Activated naive CD4-positive, alpha-beta T cell treated with anti-CD3 and anti-CD28 coated beads for 36 hours (primary cell): ENCODE results near the gene MAT2A. TPM values are rescaled to one million over a fixed set of nuclear protein-coding genes. Genes with fewer than 3 reads are reported as not detected.
"Not testable (repeated sequence)": the region's sequence is repeated elsewhere in the genome, so short reads cannot be mapped to it uniquely, and the experiment has no call there.

Experiments used
- CTCF ChIA-PET: fragments of 350-600 bp; sonication (Branson Sonifier 250); formaldehyde crosslinking; loops from one replicate; lab custom pipeline; 2021; ENCODE audit warnings: antibody characterized with exemption; lab: Charles Lee
- DNase-seq: peaks from one replicate; pipeline ENCODE4 v3.0.0-alpha.2; 2020
- H3K27ac Mint-ChIP-seq: one replicate; pipeline ENCODE4 v1.8.0; 2021; ENCODE audit warnings: mild to moderate bottlenecking, mixed read lengths
- H3K27me3 Mint-ChIP-seq: one replicate; pipeline ENCODE4 v1.8.0; 2021; ENCODE audit warnings: low read depth, mixed read lengths
- H3K36me3 Mint-ChIP-seq: one replicate; pipeline ENCODE4 v1.8.0; 2021; ENCODE audit warnings: low read depth, mixed read lengths
- H3K4me1 Mint-ChIP-seq: one replicate; pipeline ENCODE4 v1.8.0; 2021; ENCODE audit warnings: low read depth, mixed read lengths
- H3K4me3 Mint-ChIP-seq: one replicate; pipeline ENCODE4 v1.8.0; 2021; ENCODE audit warnings: mild to moderate bottlenecking, moderate library complexity, mixed read lengths
- H3K9me3 Mint-ChIP-seq: one replicate; pipeline ENCODE4 v1.8.0; 2021; ENCODE audit warnings: mixed read lengths
- intact Hi-C: fragments of 100-400 bp; cut with micrococcal nuclease; formaldehyde crosslinking; loops from one replicate; pipeline ENCODE4 v1.15.1; 2023
- total RNA-seq, 2 experiments: library from RNA; stranded (reverse); gene quantifications; one replicate each; pipeline ENCODE4 v1.2.3, GENCODE V29; 2021

Gene MAT2A
- total RNA-seq, 2 experiments from 2014 or later = 221 to 228 TPM

DNA sequence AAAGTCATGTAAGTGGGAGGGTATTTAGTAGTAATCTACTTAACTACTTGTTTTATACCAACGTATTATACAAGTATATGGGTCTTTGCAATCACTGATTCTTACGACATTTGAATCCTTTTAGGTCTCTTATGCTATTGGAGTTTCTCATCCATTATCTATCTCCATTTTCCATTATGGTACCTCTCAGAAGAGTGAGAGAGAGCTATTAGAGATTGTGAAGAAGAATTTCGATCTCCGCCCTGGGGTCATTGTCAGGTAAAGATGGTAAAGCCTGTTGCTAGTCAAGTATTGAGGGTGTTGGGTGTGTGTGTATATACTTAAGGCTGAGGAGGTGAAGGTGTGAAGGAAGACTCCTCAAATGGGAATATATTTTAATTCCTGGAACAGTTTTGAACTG lies 3.8 kb downstream of the MAT2A start:
- peaks cover 57% of the 10 kb centered on the region for H3K36me3 Mint-ChIP-seq
- CTCF ChIA-PET = interaction anchor here (4.6 to 11.3 kb wide), 2 partner anchors 10 to 123 kb away, joined by 31 to 111 read pairs; partner anchors contain the start of gene SH2D6
- H3K27ac Mint-ChIP-seq = peak overlapping the region; percentile 37
- no peak for DNase-seq
- peaks cover 35% of the 10 kb centered on the region for H3K4me1 Mint-ChIP-seq
- no peaks in the 10 kb centered on the region for H3K27me3 Mint-ChIP-seq
- intact Hi-C loops = no loop called here
- peak overlapping the region; percentile 91 for H3K4me3 Mint-ChIP-seq
- H3K9me3 Mint-ChIP-seq = no peaks in the 10 kb centered on the region

DNA sequence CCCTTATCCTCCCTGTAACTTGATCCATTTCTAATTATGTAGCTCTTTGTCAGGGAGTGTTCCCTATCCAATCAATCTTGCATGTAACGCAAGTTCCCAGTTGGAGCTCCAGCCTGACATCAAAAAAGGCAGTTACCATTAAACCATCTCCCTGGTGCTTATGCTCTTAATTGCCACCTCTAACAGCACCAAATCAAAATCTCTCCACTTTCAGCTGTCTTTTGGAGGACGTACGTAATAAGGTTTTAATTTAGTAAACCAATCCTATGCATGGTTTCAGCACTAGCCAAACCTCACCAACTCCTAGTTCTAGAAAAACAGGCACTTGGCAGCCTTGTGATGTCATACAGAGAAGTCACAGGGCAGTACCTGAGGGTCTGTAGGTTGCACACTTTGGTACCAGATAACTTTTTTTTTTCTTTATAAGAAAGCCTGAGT lies 5.3 kb downstream of the MAT2A start:
- intact Hi-C loops, DNase-seq, H3K27me3 Mint-ChIP-seq, H3K9me3 Mint-ChIP-seq, H3K4me3 Mint-ChIP-seq: not testable (repeated sequence)
- CTCF ChIA-PET = interaction anchor here (0.7 to 11.3 kb wide), 3 partner anchors 8 to 571 kb away, joined by 3 to 111 read pairs (median 31); partner anchors contain the start of gene SH2D6
- Mint-ChIP-seq H3K4me1 (peaks cover 35% of the 10 kb centered on the region), H3K36me3 (peaks cover 53% of the 10 kb centered on the region), H3K27ac (peak overlapping the region; percentile 36)

DNA sequence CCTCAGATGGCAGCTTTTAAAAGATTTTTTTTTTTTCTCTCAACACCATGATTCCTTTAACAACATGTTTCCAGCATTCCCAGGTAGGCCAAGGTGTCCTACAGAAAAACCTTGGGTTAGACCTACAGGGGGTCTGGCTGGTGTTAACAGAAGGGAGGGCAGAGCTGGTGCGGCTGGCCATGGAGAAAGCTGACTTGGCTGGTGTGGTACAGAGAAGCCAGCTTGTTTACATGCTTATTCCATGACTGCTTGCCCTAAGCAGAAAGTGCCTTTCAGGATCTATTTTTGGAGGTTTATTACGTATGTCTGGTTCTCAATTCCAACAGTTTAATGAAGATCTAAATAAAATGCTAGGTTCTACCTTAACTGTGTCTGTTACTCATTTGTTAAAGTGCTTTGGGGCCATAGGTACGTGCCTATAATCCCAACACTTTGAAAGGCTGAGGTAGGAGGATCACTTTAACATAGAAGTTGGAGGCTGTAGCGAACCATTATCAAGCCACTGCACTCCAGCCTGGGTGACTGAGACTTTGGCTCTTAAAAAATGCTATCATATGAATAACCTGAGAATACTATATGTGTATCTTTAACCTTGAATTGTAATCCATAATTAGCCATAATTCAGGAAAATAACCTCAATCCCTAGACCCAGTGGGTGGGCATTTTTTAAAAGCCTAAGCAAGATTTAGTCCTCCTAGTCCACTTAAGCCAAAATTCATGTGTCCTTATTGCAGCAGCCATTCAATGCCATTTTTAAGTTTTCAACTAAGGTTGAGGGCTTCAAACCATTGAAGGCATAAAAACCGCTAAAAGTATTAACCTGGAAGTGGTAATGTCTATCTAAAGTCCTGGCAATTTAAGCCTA lies 6.2 kb downstream of the MAT2A start:
- Mint-ChIP-seq H3K4me1 (peaks cover 35% of the 10 kb centered on the region), H3K36me3 (peaks cover 45% of the 10 kb centered on the region)
- DNase-seq, intact Hi-C loops, H3K9me3 Mint-ChIP-seq, H3K4me3 Mint-ChIP-seq, H3K27me3 Mint-ChIP-seq, H3K27ac Mint-ChIP-seq: not testable (repeated sequence)
- CTCF ChIA-PET = interaction anchor here (0.7 to 11.3 kb wide), 4 partner anchors 7 to 570 kb away, joined by 3 to 111 read pairs (median 8); no protein-coding TSS in a partner anchor

DNA sequence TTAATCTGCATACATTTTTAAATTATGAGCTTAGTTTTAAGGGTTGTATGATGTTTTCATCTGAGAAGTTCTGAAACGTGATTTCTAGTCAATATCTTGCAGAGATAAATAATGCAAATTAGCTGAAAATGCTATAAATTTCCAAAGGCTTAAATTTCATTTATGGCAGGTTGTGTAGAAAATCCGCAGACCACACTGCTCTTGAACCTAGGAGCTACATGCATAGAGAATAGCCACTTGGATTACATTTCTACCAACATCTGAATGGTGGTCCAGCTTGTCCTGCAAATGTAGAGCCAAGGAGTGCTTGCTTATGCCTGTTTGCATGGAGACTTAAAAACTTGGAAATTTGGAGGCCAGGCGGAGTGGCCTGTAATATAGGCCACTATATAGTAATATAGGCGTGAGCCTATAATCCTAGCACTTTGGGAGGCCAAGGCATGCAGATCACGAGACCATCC lies 6.8 kb downstream of the MAT2A start:
- H3K27ac Mint-ChIP-seq = peak overlapping the region; percentile 69

DNA sequence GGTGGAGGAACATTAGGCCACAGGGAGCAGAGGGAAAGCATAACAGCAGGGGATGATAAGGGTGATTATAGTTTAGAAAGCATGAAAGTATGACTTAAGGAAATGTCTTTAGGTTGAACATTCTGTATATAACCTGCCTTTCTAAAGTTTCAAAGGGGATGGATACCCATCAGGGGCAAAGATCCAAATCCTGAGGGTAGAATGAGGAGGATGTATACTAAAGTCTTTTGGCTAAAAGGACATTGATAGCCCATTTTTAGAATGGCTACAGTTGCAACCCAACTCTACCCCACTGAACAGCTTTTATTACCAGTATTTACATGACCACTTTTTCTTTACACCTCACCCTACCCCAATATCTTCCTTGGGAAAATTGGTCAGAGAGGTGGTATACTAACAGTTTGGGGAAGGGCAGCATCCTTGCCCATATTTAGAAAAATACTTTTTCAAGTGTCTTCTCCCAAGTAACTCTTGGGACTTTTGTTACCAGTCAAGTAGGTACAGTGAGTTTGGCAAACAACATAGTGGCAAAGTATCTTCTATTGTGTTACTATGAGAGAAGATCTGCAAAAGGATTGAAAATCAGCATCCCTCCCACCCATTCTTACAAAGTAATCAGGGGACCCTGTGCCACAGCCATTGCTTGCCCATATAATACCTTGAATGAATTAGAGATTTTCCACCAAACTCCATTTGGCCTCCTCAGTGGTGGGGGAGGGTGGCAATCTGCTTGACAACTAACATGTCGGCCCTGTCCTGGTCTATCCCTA lies 8.3 kb downstream of the MAT2A start:
- peak overlapping the region; percentile 69 for H3K27ac Mint-ChIP-seq
- intact Hi-C loops = no loop called here

More for the DNA sequence above, 6.8 kb downstream of the MAT2A start:
- Mint-ChIP-seq H3K4me1 (peaks cover 33% of the 10 kb centered on the region), H3K9me3 (no peaks in the 10 kb centered on the region), H3K27me3 (no peaks in the 10 kb centered on the region), H3K4me3 (no peak overlapping the region), H3K36me3 (peaks cover 39% of the 10 kb centered on the region)
- CTCF ChIA-PET = interaction anchor here (1.2 to 1.3 kb wide), 3 partner anchors 125 to 154 kb away, joined by 4 to 12 read pairs (median 5); no protein-coding TSS in a partner anchor
- intact Hi-C loops = no loop called here
- DNase-seq = no peak

DNA sequence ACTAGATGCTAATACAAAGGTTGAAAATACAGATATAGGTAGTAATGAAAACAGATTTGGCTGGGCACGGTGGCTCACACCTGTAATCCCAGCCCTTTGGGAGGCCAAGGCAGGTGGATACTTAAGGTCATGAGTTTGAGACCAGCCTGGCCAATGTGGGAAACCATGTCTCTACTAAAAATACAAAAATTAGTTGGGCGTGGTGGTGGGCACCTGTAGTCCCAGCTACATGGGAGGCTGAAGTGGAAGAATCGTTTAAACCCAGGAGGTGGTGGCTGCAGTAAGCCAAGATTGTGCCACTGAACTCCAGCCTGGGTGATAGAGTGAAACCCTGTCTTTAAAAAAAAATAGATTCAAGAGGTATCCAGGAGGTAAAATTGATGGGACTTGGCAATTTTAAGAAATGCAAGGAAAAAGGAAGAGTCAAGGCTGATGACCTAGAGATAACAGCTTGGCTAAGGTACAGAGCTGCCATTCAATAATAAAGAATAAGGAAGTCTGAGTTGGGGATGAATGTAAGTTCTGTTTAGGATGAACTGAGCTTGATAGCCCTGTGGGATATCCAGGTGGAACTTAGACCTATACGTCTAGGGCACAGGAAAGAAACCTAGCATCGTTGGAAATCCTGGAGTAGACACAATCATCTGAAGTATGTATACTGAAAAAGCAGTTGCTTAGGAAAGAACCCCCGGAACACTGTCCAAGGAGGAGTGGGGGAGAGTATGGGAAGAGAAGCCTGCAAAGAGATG lies 9.1 kb downstream of the MAT2A start:
- Mint-ChIP-seq H3K9me3 (no peaks in the 10 kb centered on the region), H3K4me3 (peak overlapping the region; percentile 2), H3K36me3 (peaks cover 18% of the 10 kb centered on the region), H3K27ac (peak overlapping the region; percentile 21), H3K27me3 (no peaks in the 10 kb centered on the region), H3K4me1 (peaks cover 10% of the 10 kb centered on the region)
- no peak for DNase-seq
- intact Hi-C loops = no loop called here
- CTCF ChIA-PET = interaction anchor here (1.0 to 11.2 kb wide), 7 partner anchors 9 to 156 kb away, joined by 3 to 282 read pairs (median 41); partner anchors contain the start of genes GGCX, MAT2A and SH2D6

More for the DNA sequence above, 8.3 kb downstream of the MAT2A start:
- Mint-ChIP-seq H3K9me3 (no peaks in the 10 kb centered on the region), H3K36me3 (peaks cover 26% of the 10 kb centered on the region), H3K4me1 (peaks cover 18% of the 10 kb centered on the region), H3K4me3 (peak overlapping the region; percentile 2), H3K27me3 (no peaks in the 10 kb centered on the region)
- CTCF ChIA-PET = interaction anchor here (1.3 to 11.2 kb wide), 4 partner anchors 8 to 155 kb away, joined by 4 to 282 read pairs (median 76); partner anchors contain the start of genes GGCX, MAT2A and SH2D6
- DNase-seq = no peak

DNA sequence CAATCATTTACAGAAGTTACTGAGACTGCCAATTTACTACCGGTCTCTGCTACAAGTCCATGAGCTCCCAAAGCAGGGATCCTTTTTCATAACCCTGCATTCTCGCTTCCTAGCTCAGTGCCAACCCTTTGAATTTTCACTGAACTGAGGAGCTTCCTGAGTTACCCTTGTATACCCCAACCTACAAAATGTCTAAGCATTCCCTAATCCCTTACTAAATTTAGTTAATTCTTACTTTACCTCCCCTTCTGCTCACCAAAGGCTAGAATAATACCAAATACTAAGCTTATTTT lies 9.6 kb downstream of the MAT2A start:
- Mint-ChIP-seq H3K27me3 (no peaks in the 10 kb centered on the region), H3K36me3 (peaks cover 13% of the 10 kb centered on the region), H3K4me1 (peaks cover 7% of the 10 kb centered on the region), H3K4me3 (no peak overlapping the region), H3K27ac (no peak overlapping the region), H3K9me3 (no peaks in the 10 kb centered on the region)
- CTCF ChIA-PET = interaction anchor here (1.0 to 11.2 kb wide), 7 partner anchors 9 to 156 kb away, joined by 3 to 282 read pairs (median 41); partner anchors contain the start of genes GGCX, MAT2A and SH2D6
- no peak for DNase-seq
- intact Hi-C loops = no loop called here

DNA sequence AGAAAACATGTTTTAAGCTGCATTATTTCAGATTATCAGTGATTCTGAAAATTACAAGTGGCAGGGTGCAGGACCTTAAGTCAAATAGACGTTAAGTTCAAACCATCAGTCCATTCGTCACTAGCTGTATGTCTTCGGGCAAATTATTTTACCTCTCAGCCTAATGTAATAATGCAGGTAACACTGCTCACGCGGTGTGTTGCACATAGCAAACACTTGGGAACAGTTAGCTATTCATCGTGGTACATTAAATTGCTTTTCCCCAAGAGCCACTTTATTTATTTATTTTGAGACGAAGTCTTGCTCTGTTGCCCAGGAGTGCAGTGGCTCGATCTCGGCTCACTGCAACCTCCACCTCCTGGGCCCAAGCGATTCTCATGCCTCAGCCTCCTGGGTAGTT lies 10.1 kb downstream of the MAT2A start:
- Mint-ChIP-seq H3K36me3 (peaks cover 8% of the 10 kb centered on the region), H3K27ac (no peak overlapping the region), H3K27me3 (no peaks in the 10 kb centered on the region), H3K4me3 (no peak overlapping the region), H3K4me1 (peaks cover 3% of the 10 kb centered on the region), H3K9me3 (no peaks in the 10 kb centered on the region)
- intact Hi-C loops = no loop called here
- CTCF ChIA-PET = interaction anchor here (1.0 to 11.2 kb wide), 8 partner anchors 10 to 157 kb away, joined by 3 to 282 read pairs (median 24); partner anchors contain the start of genes GGCX, MAT2A and SH2D6
- DNase-seq = no peak

DNA sequence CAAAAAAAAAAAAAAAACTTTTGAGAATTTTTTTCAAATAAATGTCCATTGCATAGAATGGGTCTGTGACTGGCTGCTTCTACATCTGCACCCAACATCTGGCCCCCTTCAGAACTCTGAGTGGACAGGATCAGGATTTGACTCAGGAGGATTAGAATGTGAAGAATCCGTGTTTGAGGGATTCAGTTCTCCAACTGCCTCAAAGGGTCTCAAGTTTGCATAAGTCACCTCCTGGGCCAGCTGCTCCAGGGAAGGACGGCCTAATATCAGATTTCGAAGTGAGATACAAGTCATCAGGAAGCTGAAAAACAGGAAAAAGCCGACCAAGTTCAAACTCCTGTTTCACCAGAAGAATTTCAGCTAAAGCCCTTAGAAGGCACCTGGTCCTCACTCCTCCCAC lies 10.9 kb downstream of the MAT2A start:
- CTCF ChIA-PET = interaction anchor here (1.4 to 11.2 kb wide), 7 partner anchors 11 to 157 kb away, joined by 3 to 282 read pairs (median 41); partner anchors contain the start of genes GGCX, MAT2A and SH2D6
- no peak for DNase-seq
- Mint-ChIP-seq H3K4me3 (no peak overlapping the region), H3K9me3 (no peaks in the 10 kb centered on the region), H3K36me3 (peaks cover 5% of the 10 kb centered on the region), H3K27ac (no peak overlapping the region), H3K4me1 (no peaks in the 10 kb centered on the region), H3K27me3 (no peaks in the 10 kb centered on the region)
- intact Hi-C loops = no loop called here

DNA sequence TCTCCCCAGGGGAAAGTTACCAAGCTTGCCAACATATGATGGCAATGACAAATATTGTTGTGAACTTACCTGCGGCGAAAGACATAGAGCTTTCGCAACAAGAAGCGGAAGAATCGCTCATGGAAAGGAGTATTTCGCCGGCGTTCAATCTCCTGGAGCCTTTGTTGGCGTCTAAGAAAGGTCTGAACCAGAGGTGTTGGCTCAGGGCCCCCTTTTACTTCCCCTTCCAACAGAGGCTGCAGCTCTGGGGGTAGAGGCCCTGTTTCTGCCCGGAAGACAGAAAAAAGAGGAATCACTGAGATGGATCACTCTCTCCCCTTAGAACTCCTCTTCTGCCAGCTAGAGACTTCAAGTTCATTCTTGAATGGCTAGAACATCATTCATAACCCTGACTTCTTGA lies 11.5 kb downstream of the MAT2A start:
- CTCF ChIA-PET = interaction anchor here (0.7 to 11.2 kb wide), 16 partner anchors 8 to 223 kb away, joined by 3 to 282 read pairs (median 8); partner anchors contain the start of genes GGCX, MAT2A, SH2D6 and TGOLN2
- Mint-ChIP-seq H3K9me3 (no peaks in the 10 kb centered on the region), H3K36me3 (peaks cover 3% of the 10 kb centered on the region), H3K4me3 (no peak overlapping the region), H3K27me3 (no peaks in the 10 kb centered on the region), H3K27ac (no peak overlapping the region), H3K4me1 (peaks cover 2% of the 10 kb centered on the region)
- intact Hi-C loops = no loop called here
- no peak for DNase-seq
